ENCODE data around the gene ITGA4.
"Not testable (repeated sequence)": the region's sequence is repeated elsewhere in the genome, so short reads cannot be mapped to it uniquely, and the experiment has no call there.

ITGA4 gene

DNA sequence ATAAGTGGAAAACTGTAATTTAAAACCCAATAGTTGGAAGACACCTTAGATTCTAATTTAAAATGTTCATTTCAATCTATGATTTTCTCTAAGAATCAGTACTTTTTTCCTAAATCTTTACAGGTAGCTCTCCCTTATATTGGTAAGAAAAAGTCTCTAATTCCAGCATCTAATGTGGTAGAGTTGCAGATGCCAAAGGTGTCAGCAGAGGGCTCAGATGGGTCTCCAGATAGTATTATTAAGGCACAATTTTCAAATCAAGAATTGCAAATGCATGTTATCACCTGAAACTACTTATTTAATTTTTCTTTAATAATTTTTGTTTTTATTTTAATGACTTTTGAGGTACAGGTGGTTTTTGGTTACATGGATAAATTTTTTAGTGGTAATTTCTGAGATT, 25.5 kb upstream of the ITGA4 start:
- Histone ChIP-seq H3K36me3 (ENCODE audit: control insufficient read depth in 5 of 5, insufficient read depth in 5 of 5, low read length in 5 of 5) (no peaks in the 10 kb centered on the region), H3K27me3 (ENCODE audit: control insufficient read depth in 5 of 5, insufficient read depth in 4 of 5, low read length in 5 of 5) (no peaks in the 10 kb centered on the region), H3K9me3 (ENCODE audit: control insufficient read depth in 5 of 5, low read length in 5 of 5) (no peaks in the 10 kb centered on the region), H3K4me3 (ENCODE audit: low read depth in 1 of 5, low read length in 5 of 5) (no peak overlapping the region), H3K27ac (ENCODE audit: low read depth, low read length) (no peak overlapping the region), H3K9ac (ENCODE audit: low read length in 5 of 5) (no peak overlapping the region), H3K4me1 (ENCODE audit: control insufficient read depth in 5 of 5, insufficient read depth in 5 of 5, low read length in 5 of 5) (no peaks in the 10 kb centered on the region)

DNA sequence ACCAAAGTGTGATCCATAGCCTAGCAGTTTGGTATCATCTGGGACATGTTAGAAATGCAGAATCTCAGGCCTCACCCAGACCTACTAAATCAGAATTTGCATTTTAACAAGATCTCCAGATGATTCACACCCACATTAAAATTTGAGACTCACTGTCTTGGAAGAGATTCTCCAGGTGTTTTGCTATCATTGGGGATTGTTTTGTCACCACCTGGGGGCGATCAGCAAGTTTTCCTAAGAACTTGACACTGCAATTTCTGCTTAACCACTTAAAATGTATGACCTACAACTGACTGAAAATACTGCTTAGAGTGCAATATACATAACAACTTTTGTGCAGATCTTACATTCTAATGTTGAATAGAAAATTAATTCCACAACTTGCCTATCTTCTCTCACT, 18.9 kb upstream of the ITGA4 start:
- no peaks in the 10 kb centered on the region for H3K9me3 ChIP-seq (ENCODE audit: control insufficient read depth in 5 of 5, low read length in 5 of 5)
- no peaks in the 10 kb centered on the region for H3K36me3 ChIP-seq (ENCODE audit: control insufficient read depth in 5 of 5, insufficient read depth in 5 of 5, low read length in 5 of 5)
- no peak overlapping the region for H3K4me3 ChIP-seq (ENCODE audit: low read depth in 1 of 5, low read length in 5 of 5)
- H3K27me3 ChIP-seq (ENCODE audit: control insufficient read depth in 5 of 5, insufficient read depth in 4 of 5, low read length in 5 of 5) = no peaks in the 10 kb centered on the region
- H3K9ac ChIP-seq (ENCODE audit: low read length in 5 of 5) = no peak overlapping the region
- H3K27ac ChIP-seq (ENCODE audit: low read depth, low read length) = no peak overlapping the region
- H3K4me1 ChIP-seq (ENCODE audit: control insufficient read depth in 5 of 5, insufficient read depth in 5 of 5, low read length in 5 of 5) = no peaks in the 10 kb centered on the region

DNA sequence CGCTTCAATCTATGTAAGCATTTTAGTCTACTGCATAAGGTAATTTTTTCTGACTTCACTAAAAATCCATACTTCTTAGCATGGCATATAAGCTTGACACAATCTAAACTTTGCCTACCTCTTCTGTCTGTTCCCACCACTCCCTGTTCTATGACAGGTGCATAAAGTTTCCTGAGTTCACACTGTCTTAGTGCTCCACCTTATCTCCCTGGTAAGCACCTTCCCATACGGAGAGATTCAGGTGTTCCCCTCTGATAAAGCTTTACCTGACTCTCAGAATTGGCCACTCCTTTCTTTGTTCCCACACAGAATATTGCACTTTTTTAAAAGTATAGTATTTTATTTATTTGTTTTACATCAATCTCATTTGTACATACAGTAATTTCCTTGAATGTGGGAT, 16.8 kb upstream of the ITGA4 start:
- Histone ChIP-seq H3K9me3 (ENCODE audit: control insufficient read depth in 5 of 5, low read length in 5 of 5) (no peaks in the 10 kb centered on the region), H3K27ac (ENCODE audit: low read depth, low read length) (no peak overlapping the region), H3K36me3 (ENCODE audit: control insufficient read depth in 5 of 5, insufficient read depth in 5 of 5, low read length in 5 of 5) (no peaks in the 10 kb centered on the region), H3K9ac (ENCODE audit: low read length in 5 of 5) (no peak overlapping the region), H3K4me3 (ENCODE audit: low read depth in 1 of 5, low read length in 5 of 5) (no peak overlapping the region), H3K27me3 (ENCODE audit: control insufficient read depth in 5 of 5, insufficient read depth in 4 of 5, low read length in 5 of 5) (no peaks in the 10 kb centered on the region), H3K4me1 (ENCODE audit: control insufficient read depth in 5 of 5, insufficient read depth in 5 of 5, low read length in 5 of 5) (no peaks in the 10 kb centered on the region)

DNA sequence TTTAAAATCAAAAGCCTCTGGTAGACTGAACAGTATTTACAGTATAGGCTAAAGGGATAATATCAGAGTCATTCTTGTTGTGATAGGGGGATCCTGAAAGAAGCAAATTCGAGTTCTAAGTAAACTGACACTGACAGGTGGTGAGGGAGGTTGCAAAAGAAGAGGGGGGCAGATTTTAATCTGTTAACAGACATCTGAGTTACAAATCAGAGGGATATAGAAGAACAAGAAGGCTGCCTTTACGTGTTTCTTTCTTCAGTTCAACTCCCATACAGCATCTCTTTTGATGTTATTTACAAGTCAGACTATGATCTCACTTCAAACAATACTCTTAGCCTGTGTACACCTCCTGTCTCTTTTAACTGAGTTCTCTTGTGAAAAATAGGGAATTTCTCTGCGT, 16.3 kb upstream of the ITGA4 start:
- Histone ChIP-seq H3K27ac (ENCODE audit: low read depth, low read length) (no peak overlapping the region), H3K4me3 (ENCODE audit: low read depth in 1 of 5, low read length in 5 of 5) (no peak overlapping the region), H3K4me1 (ENCODE audit: control insufficient read depth in 5 of 5, insufficient read depth in 5 of 5, low read length in 5 of 5) (no peaks in the 10 kb centered on the region), H3K27me3 (ENCODE audit: control insufficient read depth in 5 of 5, insufficient read depth in 4 of 5, low read length in 5 of 5) (no peaks in the 10 kb centered on the region), H3K9me3 (ENCODE audit: control insufficient read depth in 5 of 5, low read length in 5 of 5) (no peaks in the 10 kb centered on the region), H3K36me3 (ENCODE audit: control insufficient read depth in 5 of 5, insufficient read depth in 5 of 5, low read length in 5 of 5) (no peaks in the 10 kb centered on the region), H3K9ac (ENCODE audit: low read length in 5 of 5) (no peak overlapping the region)

DNA sequence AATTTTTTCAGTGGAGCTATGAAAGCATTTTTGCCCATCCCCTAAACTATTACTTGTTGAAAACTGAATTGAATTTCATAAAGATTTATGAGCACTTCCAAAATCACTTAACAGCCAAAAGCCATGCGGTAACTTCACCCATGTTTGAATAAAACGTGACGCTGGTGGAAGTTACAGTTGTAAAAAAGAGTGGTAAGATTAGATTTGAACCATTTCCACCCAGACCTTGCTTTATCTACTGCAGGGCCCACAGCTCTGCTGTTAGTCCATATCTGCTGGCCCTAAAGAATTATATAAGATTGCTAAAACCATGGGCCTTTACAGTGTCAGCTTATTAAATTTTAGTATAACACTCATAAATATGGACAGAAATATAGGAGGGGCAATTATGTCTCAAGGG, 15.5 kb upstream of the ITGA4 start:
- Histone ChIP-seq H3K4me1 (ENCODE audit: control insufficient read depth in 5 of 5, insufficient read depth in 5 of 5, low read length in 5 of 5) (no peaks in the 10 kb centered on the region), H3K27me3 (ENCODE audit: control insufficient read depth in 5 of 5, insufficient read depth in 4 of 5, low read length in 5 of 5) (no peaks in the 10 kb centered on the region), H3K4me3 (ENCODE audit: low read depth in 1 of 5, low read length in 5 of 5) (no peak overlapping the region), H3K27ac (ENCODE audit: low read depth, low read length) (no peak overlapping the region), H3K9me3 (ENCODE audit: control insufficient read depth in 5 of 5, low read length in 5 of 5) (no peaks in the 10 kb centered on the region), H3K9ac (ENCODE audit: low read length in 5 of 5) (no peak overlapping the region), H3K36me3 (ENCODE audit: control insufficient read depth in 5 of 5, insufficient read depth in 5 of 5, low read length in 5 of 5) (no peaks in the 10 kb centered on the region)

DNA sequence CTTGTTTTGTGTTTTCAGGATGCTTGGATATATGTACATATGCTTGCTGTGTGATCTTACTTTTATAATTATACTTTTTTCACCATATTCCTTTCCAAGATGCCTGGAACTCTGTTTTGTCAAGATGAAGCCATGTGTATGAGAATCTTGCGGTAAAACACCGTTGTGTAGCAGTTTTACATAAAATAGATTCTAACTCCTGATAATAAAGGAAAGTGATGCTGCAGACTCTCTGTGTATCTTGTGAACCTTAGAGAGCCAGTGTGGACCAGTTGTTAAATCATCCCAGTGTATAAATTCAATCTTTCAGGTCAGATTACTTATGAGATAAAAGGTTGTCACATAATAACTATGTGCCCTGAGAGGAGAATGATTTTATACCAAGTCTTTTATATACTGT, 12.5 kb upstream of the ITGA4 start:
- no peak overlapping the region for H3K27ac ChIP-seq (ENCODE audit: low read depth, low read length)
- no peaks in the 10 kb centered on the region for H3K36me3 ChIP-seq (ENCODE audit: control insufficient read depth in 5 of 5, insufficient read depth in 5 of 5, low read length in 5 of 5)
- H3K4me1 ChIP-seq (ENCODE audit: control insufficient read depth in 5 of 5, insufficient read depth in 5 of 5, low read length in 5 of 5) = no peaks in the 10 kb centered on the region
- H3K9ac ChIP-seq (ENCODE audit: low read length in 5 of 5) = no peak overlapping the region
- H3K27me3 ChIP-seq (ENCODE audit: control insufficient read depth in 5 of 5, insufficient read depth in 4 of 5, low read length in 5 of 5) = no peaks in the 10 kb centered on the region
- H3K4me3 ChIP-seq (ENCODE audit: low read depth in 1 of 5, low read length in 5 of 5) = no peak overlapping the region
- no peaks in the 10 kb centered on the region for H3K9me3 ChIP-seq (ENCODE audit: control insufficient read depth in 5 of 5, low read length in 5 of 5)

DNA sequence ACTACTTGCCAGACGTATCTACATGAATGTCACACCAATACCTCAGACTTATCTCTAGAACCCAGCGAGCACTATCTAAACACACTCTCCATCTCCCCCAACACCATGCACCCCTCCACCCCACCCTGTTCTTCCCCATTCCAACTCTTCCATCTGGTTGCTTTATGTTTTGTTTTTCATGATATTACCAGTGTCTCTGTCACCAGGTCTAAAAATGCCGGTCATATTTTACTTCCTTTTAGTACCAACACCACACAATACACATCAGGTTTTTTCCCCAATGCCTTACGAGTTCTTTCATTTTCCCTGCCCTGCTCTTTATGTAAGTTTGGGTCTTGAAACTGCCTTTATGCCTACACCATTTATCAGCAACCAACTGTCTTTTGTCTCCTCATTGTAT, 10.2 kb upstream of the ITGA4 start:
- Histone ChIP-seq H3K4me1 (ENCODE audit: control insufficient read depth in 5 of 5, insufficient read depth in 5 of 5, low read length in 5 of 5) (no peaks in the 10 kb centered on the region), H3K36me3 (ENCODE audit: control insufficient read depth in 5 of 5, insufficient read depth in 5 of 5, low read length in 5 of 5) (no peaks in the 10 kb centered on the region), H3K9me3 (ENCODE audit: control insufficient read depth in 5 of 5, low read length in 5 of 5) (no peaks in the 10 kb centered on the region), H3K9ac (ENCODE audit: low read length in 5 of 5) (no peak overlapping the region), H3K27ac (ENCODE audit: low read depth, low read length) (no peak overlapping the region), H3K27me3 (ENCODE audit: control insufficient read depth in 5 of 5, insufficient read depth in 4 of 5, low read length in 5 of 5) (no peaks in the 10 kb centered on the region), H3K4me3 (ENCODE audit: low read depth in 1 of 5, low read length in 5 of 5) (no peak overlapping the region)

DNA sequence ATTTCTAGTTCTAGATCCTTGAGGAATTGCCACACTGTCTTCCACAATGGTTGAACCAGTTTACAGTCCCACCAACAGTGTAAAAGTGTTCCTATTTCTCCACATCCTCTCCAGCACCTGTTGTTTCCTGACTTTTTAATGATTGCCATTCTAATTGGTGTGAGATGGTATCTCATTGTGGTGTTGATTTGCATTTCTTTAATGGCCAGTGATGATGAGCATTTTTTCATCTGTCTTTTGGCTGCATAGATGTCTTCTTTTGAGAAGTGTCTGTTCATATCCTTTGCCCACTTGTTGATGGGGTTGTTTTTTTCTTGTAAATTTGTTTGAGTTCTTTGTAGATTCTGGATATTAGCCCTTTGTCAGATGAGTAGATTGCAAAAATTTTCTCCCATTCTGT, 7.9 kb upstream of the ITGA4 start:
- not testable (repeated sequence) for H3K27ac ChIP-seq (ENCODE audit: low read depth, low read length); H3K36me3 ChIP-seq (ENCODE audit: control insufficient read depth in 5 of 5, insufficient read depth in 5 of 5, low read length in 5 of 5); H3K27me3 ChIP-seq (ENCODE audit: control insufficient read depth in 5 of 5, insufficient read depth in 4 of 5, low read length in 5 of 5); H3K9ac ChIP-seq (ENCODE audit: low read length in 5 of 5); H3K9me3 ChIP-seq (ENCODE audit: control insufficient read depth in 5 of 5, low read length in 5 of 5); H3K4me1 ChIP-seq (ENCODE audit: control insufficient read depth in 5 of 5, insufficient read depth in 5 of 5, low read length in 5 of 5); H3K4me3 ChIP-seq (ENCODE audit: low read depth in 1 of 5, low read length in 5 of 5)

DNA sequence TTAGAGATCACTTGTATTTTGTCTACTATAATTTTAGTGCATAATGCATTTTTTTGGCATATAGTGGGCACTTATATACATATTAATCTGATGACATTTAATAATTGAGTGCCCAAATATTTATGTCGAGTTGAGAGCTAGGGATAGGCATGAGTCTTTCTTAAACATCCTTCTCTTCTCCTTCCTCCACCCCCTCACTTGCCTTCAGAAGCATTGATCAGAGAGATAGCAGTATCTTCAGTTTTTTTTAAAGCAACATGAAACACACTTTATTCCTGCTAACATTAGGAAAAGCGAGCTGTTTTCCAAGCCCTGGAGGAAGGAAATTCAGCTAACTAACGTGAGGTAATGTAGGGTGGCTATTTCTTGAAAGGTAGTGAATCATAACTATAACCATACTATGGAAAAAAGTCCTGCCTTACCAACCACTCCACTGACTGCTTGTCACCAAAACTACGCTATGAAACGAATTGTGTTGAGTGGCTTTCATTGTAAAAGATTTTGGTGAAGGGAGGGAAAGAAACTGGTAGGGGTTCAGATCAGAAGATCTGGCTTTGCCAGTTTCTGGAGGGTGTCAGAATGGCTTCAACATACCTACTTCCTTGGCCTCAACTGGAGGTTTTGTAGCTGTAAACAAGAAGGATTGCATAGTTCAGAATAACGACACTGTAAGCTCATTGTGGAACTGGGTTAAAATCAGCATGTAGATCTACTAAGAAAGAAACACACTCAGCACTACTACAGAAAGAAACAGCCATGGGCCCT, 2.3 kb upstream of the ITGA4 start:
- H3K4me1 ChIP-seq (ENCODE audit: control insufficient read depth in 5 of 5, insufficient read depth in 5 of 5, low read length in 5 of 5) = peaks cover 0 to 28% (median 17%) of the 10 kb centered on the region in 5 donors

DNA sequence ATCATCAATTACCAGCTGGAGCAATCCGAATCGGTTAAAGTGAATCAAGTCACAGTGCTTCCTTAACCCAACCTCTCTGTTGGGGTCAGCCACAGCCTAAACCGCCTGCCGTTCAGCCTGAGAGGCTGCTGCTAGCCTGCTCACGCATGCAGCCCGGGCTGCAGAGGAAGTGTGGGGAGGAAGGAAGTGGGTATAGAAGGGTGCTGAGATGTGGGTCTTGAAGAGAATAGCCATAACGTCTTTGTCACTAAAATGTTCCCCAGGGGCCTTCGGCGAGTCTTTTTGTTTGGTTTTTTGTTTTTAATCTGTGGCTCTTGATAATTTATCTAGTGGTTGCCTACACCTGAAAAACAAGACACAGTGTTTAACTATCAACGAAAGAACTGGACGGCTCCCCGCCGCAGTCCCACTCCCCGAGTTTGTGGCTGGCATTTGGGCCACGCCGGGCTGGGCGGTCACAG, 496 bp upstream of the ITGA4 start:
- H3K4me3 ChIP-seq (ENCODE audit: low read depth in 1 of 5, low read length in 5 of 5) = peak overlapping the region; percentile 52 to 76 (median 68)
- H3K4me1 ChIP-seq (ENCODE audit: control insufficient read depth in 5 of 5, insufficient read depth in 5 of 5, low read length in 5 of 5) = peaks cover 0 to 28% (median 17%) of the 10 kb centered on the region in 5 donors
- H3K27ac ChIP-seq (ENCODE audit: low read depth, low read length) = no peak overlapping the region
- peak overlapping the region in 3 of 5 donors; percentile 37 to 61 (median 50) for H3K9ac ChIP-seq (ENCODE audit: low read length in 5 of 5)
- peaks cover 4 to 13% (median 8%) of the 10 kb centered on the region in 5 donors for H3K27me3 ChIP-seq (ENCODE audit: control insufficient read depth in 5 of 5, insufficient read depth in 4 of 5, low read length in 5 of 5)
- no peaks in the 10 kb centered on the region for H3K9me3 ChIP-seq (ENCODE audit: control insufficient read depth in 5 of 5, low read length in 5 of 5)
- H3K36me3 ChIP-seq (ENCODE audit: control insufficient read depth in 5 of 5, insufficient read depth in 5 of 5, low read length in 5 of 5) = no peaks in the 10 kb centered on the region

More for the DNA sequence above, 2.3 kb upstream of the ITGA4 start:
- H3K9me3 ChIP-seq (ENCODE audit: control insufficient read depth in 5 of 5, low read length in 5 of 5) = no peaks in the 10 kb centered on the region
- no peak overlapping the region for H3K9ac ChIP-seq (ENCODE audit: low read length in 5 of 5)
- no peak overlapping the region for H3K4me3 ChIP-seq (ENCODE audit: low read depth in 1 of 5, low read length in 5 of 5)
- H3K27ac ChIP-seq (ENCODE audit: low read depth, low read length) = no peak overlapping the region
- H3K27me3 ChIP-seq (ENCODE audit: control insufficient read depth in 5 of 5, insufficient read depth in 4 of 5, low read length in 5 of 5) = peaks cover 4 to 13% (median 8%) of the 10 kb centered on the region in 5 donors
- no peaks in the 10 kb centered on the region for H3K36me3 ChIP-seq (ENCODE audit: control insufficient read depth in 5 of 5, insufficient read depth in 5 of 5, low read length in 5 of 5)

Data from subcutaneous abdominal adipose tissue (tissue), 5 donors.